ENCODE results near the gene PIP4K2C.
A peak's percentile ranks its signal among the peaks of the same experiment; 100 is the strongest.

DNA sequence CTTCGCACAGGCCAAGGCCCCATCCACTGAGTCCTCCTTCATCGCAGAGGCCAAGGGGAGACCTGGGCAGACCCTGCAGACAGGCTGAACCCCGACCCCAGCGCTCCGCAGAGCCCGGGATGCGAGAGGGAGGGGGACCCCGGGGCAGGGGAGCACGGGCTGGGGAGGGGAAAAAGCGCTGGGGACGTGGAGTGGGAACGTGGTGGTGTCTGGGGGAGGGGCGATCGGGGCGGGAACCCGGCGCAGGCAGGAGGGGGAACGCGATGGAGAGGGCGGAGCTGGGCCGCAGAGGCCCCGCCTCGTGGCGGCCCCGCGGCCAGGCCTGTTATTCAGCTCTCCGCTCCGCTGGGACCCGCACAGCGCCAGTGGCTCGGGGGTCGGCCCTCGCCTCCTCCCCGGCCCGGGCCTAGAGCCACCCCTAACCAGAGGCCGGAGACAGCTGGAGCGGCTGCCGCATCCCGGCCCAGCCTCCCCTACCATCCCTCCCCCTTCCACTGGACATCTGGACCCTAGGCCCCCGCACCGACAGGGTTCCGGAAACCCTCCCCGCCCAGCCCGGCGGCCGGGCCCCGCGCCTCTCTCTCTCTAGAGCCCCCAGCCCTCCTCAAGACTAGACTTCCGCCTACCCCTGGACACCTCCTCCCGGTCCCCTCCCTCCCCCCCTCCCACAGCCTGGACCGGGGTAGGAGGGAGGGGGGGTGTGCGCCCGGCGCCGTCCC, 20.3 kb downstream of the PIP4K2C start, which contains the start of gene ARHGEF25:
- peak; percentile 54; the same call in 1 of the 2 replicates for TF ChIP-seq POLR2A (IDR thresholded peaks at IDR 0.05; ENCODE audit: low read depth, low read length)
- no peak for TF ChIP-seq POLR2AphosphoS5 (IDR thresholded peaks at IDR 0.05; ENCODE audit: low read depth, low read length)

Data from GM12892 (cell line).